SK-N-MC (cell line): Measurements from ENCODE around the gene TRAPPC2L.

Source experiments
- EZH2 ChIP-seq: fragments of 200-600 bp; sonication (generic); IDR thresholded peaks from one replicate; pipeline ENCODE4 v1.6.1; 2017; ENCODE audit warnings: antibody characterized with exemption
- POLR2AphosphoS5 ChIP-seq: IDR thresholded peaks from 2 replicates; pipeline ENCODE4 v1.6.1; 2012; ENCODE audit warnings: mild to moderate bottlenecking, low read depth, low read length, borderline replicate concordance

DNA sequence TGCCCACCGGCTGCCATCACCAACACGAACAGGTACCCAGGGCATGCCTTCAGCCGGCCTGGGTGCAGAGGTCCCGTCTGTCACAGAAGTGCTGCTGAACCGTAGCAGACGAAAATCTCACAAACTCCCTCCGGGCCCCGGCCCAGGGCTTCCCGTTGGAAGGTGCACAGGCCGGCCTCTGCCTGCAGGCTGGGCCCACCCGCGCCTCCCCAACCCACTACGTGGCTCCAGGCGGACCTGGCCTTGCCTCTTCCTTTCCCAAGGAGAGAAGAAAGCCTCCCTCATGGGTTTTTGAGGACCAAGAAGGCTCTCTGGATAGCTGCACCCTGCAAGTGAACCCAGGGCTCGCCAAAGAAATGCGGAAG, 55.0 kb downstream of the TRAPPC2L start:
- TF ChIP-seq POLR2AphosphoS5 (no peak), EZH2 (no peak)
